HL-60 (cell line): ENCODE measurements around the gene RNF152.

ENCODE experiments used
- GABPA ChIP-seq: IDR thresholded peaks from 2 replicates; pipeline ENCODE4 v1.6.1; 2012; ENCODE audit warnings: low read depth
- POLR2AphosphoS5 ChIP-seq: IDR thresholded peaks from 2 replicates; pipeline ENCODE4 v1.6.1; 2012; ENCODE audit warnings: low read depth
- SPI1 ChIP-seq: IDR thresholded peaks from 2 replicates; pipeline ENCODE4 v1.6.1; 2012; ENCODE audit warnings: low read depth, mild to moderate bottlenecking, borderline replicate concordance
- TF ChIP-seq, protein P1 (sequence below): IDR thresholded peaks from one replicate; pipeline ENCODE4 v1.5.1; 2011; ENCODE audit warnings: low read length, control low read depth, inconsistent platforms; ENCODE audit not compliant: insufficient read depth
- TF ChIP-seq, protein P2 (sequence below): IDR thresholded peaks from 2 replicates; pipeline ENCODE4 v1.6.1; 2012; ENCODE audit warnings: low read depth; ENCODE audit not compliant: insufficient replicate concordance

DNA sequence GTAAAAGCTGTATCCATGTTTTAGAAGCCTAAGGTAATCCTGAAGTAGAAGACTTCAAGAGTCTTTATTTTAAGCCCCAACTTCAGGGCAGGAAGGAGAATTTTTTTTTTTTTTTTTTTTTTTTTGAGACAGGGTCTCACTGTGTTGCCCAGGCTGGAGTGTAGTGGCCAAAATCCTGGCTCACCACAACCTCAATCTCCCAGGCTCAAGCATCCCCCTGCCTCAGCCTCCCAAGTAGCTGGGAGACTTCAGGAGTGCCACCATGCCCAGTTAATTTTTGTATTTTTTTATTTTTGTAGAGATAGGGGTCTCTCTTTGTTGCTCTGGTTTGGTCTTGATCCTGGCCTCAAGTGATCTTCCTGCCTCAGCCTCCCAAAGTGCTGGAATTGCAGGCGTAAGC, 3.3 kb upstream of the RNF152 start:
- no peak for TF ChIP-seq GABPA
- TF ChIP-seq, protein P1, sequence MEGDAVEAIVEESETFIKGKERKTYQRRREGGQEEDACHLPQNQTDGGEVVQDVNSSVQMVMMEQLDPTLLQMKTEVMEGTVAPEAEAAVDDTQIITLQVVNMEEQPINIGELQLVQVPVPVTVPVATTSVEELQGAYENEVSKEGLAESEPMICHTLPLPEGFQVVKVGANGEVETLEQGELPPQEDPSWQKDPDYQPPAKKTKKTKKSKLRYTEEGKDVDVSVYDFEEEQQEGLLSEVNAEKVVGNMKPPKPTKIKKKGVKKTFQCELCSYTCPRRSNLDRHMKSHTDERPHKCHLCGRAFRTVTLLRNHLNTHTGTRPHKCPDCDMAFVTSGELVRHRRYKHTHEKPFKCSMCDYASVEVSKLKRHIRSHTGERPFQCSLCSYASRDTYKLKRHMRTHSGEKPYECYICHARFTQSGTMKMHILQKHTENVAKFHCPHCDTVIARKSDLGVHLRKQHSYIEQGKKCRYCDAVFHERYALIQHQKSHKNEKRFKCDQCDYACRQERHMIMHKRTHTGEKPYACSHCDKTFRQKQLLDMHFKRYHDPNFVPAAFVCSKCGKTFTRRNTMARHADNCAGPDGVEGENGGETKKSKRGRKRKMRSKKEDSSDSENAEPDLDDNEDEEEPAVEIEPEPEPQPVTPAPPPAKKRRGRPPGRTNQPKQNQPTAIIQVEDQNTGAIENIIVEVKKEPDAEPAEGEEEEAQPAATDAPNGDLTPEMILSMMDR = no peak
- TF ChIP-seq POLR2AphosphoS5 = no peak
- TF ChIP-seq, protein P2, sequence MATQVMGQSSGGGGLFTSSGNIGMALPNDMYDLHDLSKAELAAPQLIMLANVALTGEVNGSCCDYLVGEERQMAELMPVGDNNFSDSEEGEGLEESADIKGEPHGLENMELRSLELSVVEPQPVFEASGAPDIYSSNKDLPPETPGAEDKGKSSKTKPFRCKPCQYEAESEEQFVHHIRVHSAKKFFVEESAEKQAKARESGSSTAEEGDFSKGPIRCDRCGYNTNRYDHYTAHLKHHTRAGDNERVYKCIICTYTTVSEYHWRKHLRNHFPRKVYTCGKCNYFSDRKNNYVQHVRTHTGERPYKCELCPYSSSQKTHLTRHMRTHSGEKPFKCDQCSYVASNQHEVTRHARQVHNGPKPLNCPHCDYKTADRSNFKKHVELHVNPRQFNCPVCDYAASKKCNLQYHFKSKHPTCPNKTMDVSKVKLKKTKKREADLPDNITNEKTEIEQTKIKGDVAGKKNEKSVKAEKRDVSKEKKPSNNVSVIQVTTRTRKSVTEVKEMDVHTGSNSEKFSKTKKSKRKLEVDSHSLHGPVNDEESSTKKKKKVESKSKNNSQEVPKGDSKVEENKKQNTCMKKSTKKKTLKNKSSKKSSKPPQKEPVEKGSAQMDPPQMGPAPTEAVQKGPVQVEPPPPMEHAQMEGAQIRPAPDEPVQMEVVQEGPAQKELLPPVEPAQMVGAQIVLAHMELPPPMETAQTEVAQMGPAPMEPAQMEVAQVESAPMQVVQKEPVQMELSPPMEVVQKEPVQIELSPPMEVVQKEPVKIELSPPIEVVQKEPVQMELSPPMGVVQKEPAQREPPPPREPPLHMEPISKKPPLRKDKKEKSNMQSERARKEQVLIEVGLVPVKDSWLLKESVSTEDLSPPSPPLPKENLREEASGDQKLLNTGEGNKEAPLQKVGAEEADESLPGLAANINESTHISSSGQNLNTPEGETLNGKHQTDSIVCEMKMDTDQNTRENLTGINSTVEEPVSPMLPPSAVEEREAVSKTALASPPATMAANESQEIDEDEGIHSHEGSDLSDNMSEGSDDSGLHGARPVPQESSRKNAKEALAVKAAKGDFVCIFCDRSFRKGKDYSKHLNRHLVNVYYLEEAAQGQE = no peak
- TF ChIP-seq SPI1 = no peak
